Natural killer cell (primary cell): ENCODE data around the gene CACNA1S. TPM values are rescaled to one million over a fixed set of nuclear protein-coding genes. Genes with fewer than 3 reads are reported as not detected.
A peak's percentile ranks its signal among the peaks of the same experiment; 100 is the strongest.

Source experiments
- ATAC-seq, 3 donors: fragments of 150-1000 bp in 2 of 3; fragments of 200-7000 bp in 1 of 3; cut with Tn5 transposase; 1 replicate in 1 of 3; 2 replicates in 2 of 3; pipeline ENCODE4 v1.10.0; 2021; ENCODE audit warnings: mild to moderate bottlenecking in 2 of 3, moderate library complexity in 2 of 3
- DNase-seq, 2 donors: peaks; one replicate each; pipeline versions ENCODE4 v3.0.0 to v3.0.0-alpha.2; 2013 to 2021; ENCODE audit warnings: mixed read lengths in 1 of 2
- H3K27ac ChIP-seq: one replicate; pipeline ENCODE4 v1.5.1; 2013; ENCODE audit warnings: mild to moderate bottlenecking, low read length
- H3K27me3 ChIP-seq: one replicate; pipeline ENCODE4 v1.6.1; 2013; ENCODE audit warnings: low read length; ENCODE audit not compliant: control insufficient read depth, insufficient read depth
- H3K36me3 ChIP-seq: one replicate; pipeline ENCODE4 v1.6.1; 2013; ENCODE audit warnings: low read length; ENCODE audit not compliant: control insufficient read depth, insufficient read depth
- H3K4me1 ChIP-seq: one replicate; pipeline ENCODE4 v1.6.1; 2013; ENCODE audit warnings: low read length; ENCODE audit not compliant: control insufficient read depth, insufficient read depth
- H3K4me3 ChIP-seq: one replicate; pipeline ENCODE4 v1.5.1; 2013; ENCODE audit warnings: low read length
- H3K9me3 ChIP-seq: one replicate; pipeline ENCODE4 v1.6.1; 2013; ENCODE audit warnings: low read length; ENCODE audit not compliant: control insufficient read depth, insufficient read depth
- H3K27ac Mint-ChIP-seq, 2 donors: one replicate each; pipeline ENCODE4 v1.8.0; 2022; ENCODE audit warnings: mild to moderate bottlenecking in 2 of 2, mixed read lengths in 2 of 2, moderate library complexity in 1 of 2
- H3K27me3 Mint-ChIP-seq, 2 donors: one replicate each; pipeline ENCODE4 v1.8.0; 2022; ENCODE audit warnings: low read depth in 2 of 2, mixed read lengths in 2 of 2
- H3K36me3 Mint-ChIP-seq: one replicate; pipeline ENCODE4 v1.8.0; 2022; ENCODE audit warnings: mixed read lengths
- H3K4me1 Mint-ChIP-seq, 2 donors: one replicate each; pipeline ENCODE4 v1.8.0; 2022; ENCODE audit warnings: mixed read lengths in 2 of 2
- H3K4me3 Mint-ChIP-seq: one replicate; pipeline ENCODE4 v1.8.0; 2022; ENCODE audit warnings: mild to moderate bottlenecking, moderate library complexity, mixed read lengths
- H3K9me3 Mint-ChIP-seq, 2 donors: one replicate each; pipeline ENCODE4 v1.8.0; 2022; ENCODE audit warnings: mixed read lengths in 2 of 2
- CTCF ChIP-seq: fragments of 200-600 bp; IDR thresholded peaks from one replicate; pipeline ENCODE4 v1.8.0; 2022; ENCODE audit warnings: antibody characterized with exemption
- WGBS: methylation state at CpG from one replicate; pipeline ENCODE4 v1.1.7; 2013; ENCODE audit warnings: missing lambda C conversion rate; ENCODE audit not compliant: insufficient coverage; 5-methylcytosine and 5-hydroxymethylcytosine counted together
- intact Hi-C: fragments of 100-400 bp; cut with micrococcal nuclease; formaldehyde crosslinking; loops from one replicate; pipeline ENCODE4 v1.14.2; 2022
- total RNA-seq, 4 donors: library from RNA; stranded (reverse); fragments of 120-200 nt in 1 of 4; gene quantifications; one replicate each; pipeline versions ENCODE4 v1.2.3 to v1.2.4, GENCODE V29; 2013 to 2022

Gene CACNA1S
- total RNA-seq, 3 donors from 2014 or later (not counting 1 experiment from before 2014, with no cell fraction given) = not detected

GRCh38 chr1:201050515-201051277 lies 61.5 kb downstream of the CACNA1S start:
- Mint-ChIP-seq H3K36me3 (no peaks in the 10 kb centered on the region), H3K27me3 (peaks cover 0 to 2% of the 10 kb centered on the region in 2 donors), H3K4me1 (peaks cover 0 to 4% of the 10 kb centered on the region in 2 donors), H3K27ac (no peak overlapping the region), H3K4me3 (no peak overlapping the region), H3K9me3 (no peaks in the 10 kb centered on the region)
- TF ChIP-seq CTCF = no peak
- Histone ChIP-seq H3K4me3 (no peak overlapping the region), H3K27me3 (no peaks in the 10 kb centered on the region), H3K4me1 (peaks cover 3% of the 10 kb centered on the region), H3K9me3 (no peaks in the 10 kb centered on the region), H3K36me3 (no peaks in the 10 kb centered on the region), H3K27ac (no peak overlapping the region)
- ATAC-seq (peak in 1 of 3 donors; percentile 9), DNase-seq (no peak)
- WGBS = 61% methylated on average over 5 of the region's 5 CpGs
- intact Hi-C loops = no loop called here

- no peak overlapping the region for H3K27ac ChIP-seq
- no peak for TF ChIP-seq CTCF
- Mint-ChIP-seq H3K9me3 (no peaks in the 10 kb centered on the region), H3K27ac (no peak overlapping the region), H3K4me1 (peaks cover 0 to 4% of the 10 kb centered on the region in 2 donors), H3K4me3 (no peak overlapping the region), H3K36me3 (no peaks in the 10 kb centered on the region), H3K27me3 (peaks cover 0 to 6% of the 10 kb centered on the region in 2 donors)
- DNase-seq = no peak
- H3K4me1 ChIP-seq = peaks cover 3% of the 10 kb centered on the region
- no peak for ATAC-seq
- no peaks in the 10 kb centered on the region for H3K27me3 ChIP-seq
- intact Hi-C loops = no loop called here
- WGBS = 54% methylated on average over 3 of the region's 5 CpGs
- no peak overlapping the region for H3K4me3 ChIP-seq
- H3K36me3 ChIP-seq = no peaks in the 10 kb centered on the region
- H3K9me3 ChIP-seq = no peaks in the 10 kb centered on the region
Observed at GRCh38 chr1:201049248-201049831, 62.9 kb downstream of the CACNA1S start.

- WGBS = 93% methylated on average over 13 of the region's 13 CpGs
- Histone ChIP-seq H3K4me1 (peaks cover 3% of the 10 kb centered on the region), H3K4me3 (no peak overlapping the region), H3K36me3 (no peaks in the 10 kb centered on the region), H3K9me3 (no peaks in the 10 kb centered on the region), H3K27ac (no peak overlapping the region), H3K27me3 (no peaks in the 10 kb centered on the region)
- intact Hi-C loops = no loop called here
- Mint-ChIP-seq H3K9me3 (no peaks in the 10 kb centered on the region), H3K27ac (no peak overlapping the region), H3K4me3 (no peak overlapping the region), H3K27me3 (peaks cover 0 to 6% of the 10 kb centered on the region in 2 donors), H3K36me3 (no peaks in the 10 kb centered on the region), H3K4me1 (peaks cover 0 to 4% of the 10 kb centered on the region in 2 donors)
- ATAC-seq = no peak
- TF ChIP-seq CTCF = no peak
- no peak for DNase-seq
Observed at GRCh38 chr1:201048521-201048920, 63.7 kb downstream of the CACNA1S start.
